Activated T-helper 1 cell treated with anti-CD3 and anti-CD28 coated beads, Interleukin-12 subunit alpha, Interleukin-12 subunit beta, Interleukin-2, Interleukin-4 antibody, amounts not matched to agents 30 ng/mL and 10 ng/mL and 1 ng/mL, durations not matched to agents 14 hours and 24 hours and 36 hours (primary cell): ENCODE results near the gene TRPV2. TPM values are rescaled to one million over a fixed set of nuclear protein-coding genes. Genes with fewer than 3 reads are reported as not detected.

Source experiments
- DNase-seq: peaks from one replicate; pipeline ENCODE4 v3.0.0; 2021; ENCODE audit warnings: low spot score
- H3K27ac Mint-ChIP-seq: one replicate; pipeline ENCODE4 v1.8.0; 2021; ENCODE audit warnings: mild to moderate bottlenecking, mixed read lengths
- H3K27me3 Mint-ChIP-seq: one replicate; pipeline ENCODE4 v1.8.0; 2022; ENCODE audit warnings: mild to moderate bottlenecking, moderate library complexity, mixed read lengths; ENCODE audit not compliant: insufficient read depth
- H3K36me3 Mint-ChIP-seq: one replicate; pipeline ENCODE4 v1.8.0; 2021; ENCODE audit warnings: low read depth, mixed read lengths
- H3K4me1 Mint-ChIP-seq: one replicate; pipeline ENCODE4 v1.8.0; 2021; ENCODE audit warnings: low read depth, mixed read lengths
- H3K4me3 Mint-ChIP-seq: one replicate; pipeline ENCODE4 v1.8.0; 2021; ENCODE audit warnings: mild to moderate bottlenecking, moderate library complexity, mixed read lengths
- H3K9me3 Mint-ChIP-seq: one replicate; pipeline ENCODE4 v1.8.0; 2021; ENCODE audit warnings: mixed read lengths
- intact Hi-C: fragments of 100-400 bp; cut with micrococcal nuclease; formaldehyde crosslinking; loops from one replicate; pipeline ENCODE4 v1.15.1; 2024
- total RNA-seq: library from RNA; stranded (reverse); gene quantifications from 2 replicates; pipeline ENCODE4 v1.2.3, GENCODE V29; 2022

TRPV2 gene
- total RNA-seq, 1 donor from 2014 or later, result 42.2 TPM

DNA sequence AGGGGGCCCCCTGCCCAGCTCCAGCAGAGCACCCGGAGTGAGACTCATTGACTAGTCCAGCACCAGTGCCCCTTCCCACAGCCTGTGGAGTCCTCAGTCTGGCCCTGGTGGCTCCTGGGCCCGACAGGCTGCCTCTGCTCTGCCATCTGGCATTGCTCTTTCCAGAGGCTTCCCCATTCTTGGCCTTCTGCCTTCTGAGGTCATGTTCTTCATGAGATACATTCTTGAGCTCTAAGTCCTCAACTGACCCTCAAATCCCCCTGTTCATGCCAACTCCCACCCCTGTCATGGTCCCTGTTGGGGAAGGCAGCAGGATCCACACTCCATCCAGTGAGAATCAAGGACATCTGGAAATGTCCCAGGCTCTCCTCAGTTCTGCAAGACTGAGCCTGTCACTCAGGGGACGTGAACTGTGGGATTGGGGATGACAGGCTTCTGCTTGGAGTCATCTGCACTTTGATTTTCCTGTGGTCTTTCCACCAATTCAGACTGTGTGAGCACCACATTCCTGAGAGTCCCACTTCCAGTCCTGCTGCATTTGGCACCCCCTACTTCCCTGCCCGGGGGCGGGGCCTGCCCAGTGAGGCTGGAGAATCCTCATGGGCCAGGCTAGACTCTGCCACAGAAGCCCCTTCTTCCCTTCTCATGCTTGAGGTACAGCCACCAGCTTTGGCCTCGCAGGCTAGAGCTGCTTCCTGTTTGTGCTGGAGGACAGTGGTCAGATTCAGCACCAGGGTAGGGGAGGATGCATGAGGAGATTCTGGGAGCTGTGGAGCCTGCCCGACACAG is 2.7 kb downstream of the TRPV2 start:
- peaks cover 42% of the 10 kb centered on the region for H3K36me3 Mint-ChIP-seq
- no peaks in the 10 kb centered on the region for H3K27me3 Mint-ChIP-seq
- H3K27ac Mint-ChIP-seq, result peak overlapping the region; percentile 86
- no peak for DNase-seq
- no peaks in the 10 kb centered on the region for H3K9me3 Mint-ChIP-seq
- intact Hi-C loops, result loop anchor here (2.0 to 10.0 kb wide), 2 partner anchors 131 to 393 kb away; no protein-coding TSS in a partner anchor
- H3K4me1 Mint-ChIP-seq, result peaks cover 49% of the 10 kb centered on the region
- H3K4me3 Mint-ChIP-seq, result peak overlapping the region; percentile 60

DNA sequence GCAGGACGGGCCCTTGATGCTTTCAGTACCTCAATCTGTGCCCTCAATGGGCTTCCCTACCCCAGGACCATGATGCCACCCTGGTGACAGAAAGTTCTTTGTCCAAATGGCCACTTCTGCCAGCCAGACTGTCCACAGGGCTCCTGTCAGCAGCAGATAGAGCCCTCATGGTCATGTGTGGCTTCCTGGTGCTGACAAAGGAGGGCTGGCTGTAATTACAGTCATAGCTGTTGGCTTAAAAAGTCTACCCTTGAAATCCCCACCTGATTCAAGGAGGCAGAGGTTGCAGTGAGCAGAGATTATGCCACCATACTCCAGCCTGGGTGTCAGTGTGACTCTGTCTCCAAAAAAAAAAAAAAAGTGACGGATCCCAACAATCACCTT is 3.3 kb downstream of the TRPV2 start:
- Mint-ChIP-seq H3K4me1 (peaks cover 49% of the 10 kb centered on the region), H3K27ac (peak overlapping the region; percentile 86), H3K36me3 (peaks cover 43% of the 10 kb centered on the region), H3K27me3 (no peaks in the 10 kb centered on the region), H3K9me3 (no peaks in the 10 kb centered on the region), H3K4me3 (peak overlapping the region; percentile 60)
- DNase-seq, result no peak
- intact Hi-C loops, result loop anchor here (10.0 kb wide), 1 partner anchor 394 kb away; no protein-coding TSS in a partner anchor

DNA sequence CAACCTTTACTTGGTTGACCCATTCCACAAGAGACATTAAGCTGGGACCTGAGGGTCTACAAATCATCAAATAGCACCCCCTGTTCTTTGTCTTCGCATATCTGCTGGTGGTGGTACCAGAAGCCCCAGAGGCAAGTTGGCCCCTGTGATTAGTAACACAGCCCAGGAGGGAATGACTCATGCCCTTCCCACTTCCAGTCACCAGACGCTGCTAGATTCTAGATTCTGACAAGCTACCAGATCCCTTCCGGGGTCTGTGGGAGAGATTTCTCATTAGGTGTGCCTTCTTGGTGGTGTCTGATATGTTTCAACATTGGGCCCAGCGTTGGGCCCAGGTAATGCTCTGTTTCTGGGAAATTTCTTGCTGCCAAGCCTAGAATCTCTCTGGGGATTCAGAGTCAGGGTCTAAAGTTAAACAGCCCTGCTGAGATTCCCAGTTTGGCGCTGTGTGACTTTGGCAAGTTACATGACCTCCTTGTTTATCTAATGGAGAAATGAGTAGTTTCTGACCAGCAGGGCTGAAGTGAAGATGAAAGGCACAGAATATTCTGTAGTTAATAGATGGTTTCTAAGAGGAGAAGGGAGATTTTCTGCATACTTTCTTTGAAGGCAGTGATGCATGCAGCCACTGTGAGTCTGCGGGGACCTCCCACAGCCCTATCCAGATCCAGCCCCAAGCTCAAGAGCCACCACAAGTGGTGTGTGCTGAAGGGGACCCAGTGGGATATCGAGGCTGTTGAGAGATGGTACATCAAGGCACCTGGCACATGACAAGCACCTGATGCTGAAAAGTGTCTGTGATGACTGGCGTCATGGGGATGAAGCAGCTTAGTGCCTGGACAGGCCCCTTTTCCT is 3.9 kb downstream of the TRPV2 start:
- intact Hi-C loops, result loop anchor here (10.0 kb wide), 1 partner anchor 394 kb away; no protein-coding TSS in a partner anchor
- H3K9me3 Mint-ChIP-seq, result no peaks in the 10 kb centered on the region
- H3K4me3 Mint-ChIP-seq, result peak overlapping the region; percentile 60
- peaks cover 46% of the 10 kb centered on the region for H3K4me1 Mint-ChIP-seq
- H3K27me3 Mint-ChIP-seq, result no peaks in the 10 kb centered on the region
- peak overlapping the region; percentile 86 for H3K27ac Mint-ChIP-seq
- DNase-seq, result peak; percentile 24
- peaks cover 41% of the 10 kb centered on the region for H3K36me3 Mint-ChIP-seq

DNA sequence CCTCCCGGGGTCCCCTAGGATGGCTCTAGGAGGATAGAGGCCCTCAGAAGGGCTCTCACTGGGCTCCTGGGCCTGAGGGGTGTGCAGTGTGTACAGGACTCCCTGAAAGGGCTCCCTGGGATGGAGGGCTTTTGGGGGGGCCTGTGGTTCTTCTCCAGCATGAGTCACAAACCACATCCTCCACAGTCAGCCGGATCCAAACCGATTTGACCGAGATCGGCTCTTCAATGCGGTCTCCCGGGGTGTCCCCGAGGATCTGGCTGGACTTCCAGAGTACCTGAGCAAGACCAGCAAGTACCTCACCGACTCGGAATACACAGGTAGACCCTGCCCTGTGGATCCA is 4.5 kb downstream of the TRPV2 start:
- peaks cover 40% of the 10 kb centered on the region for H3K4me1 Mint-ChIP-seq
- intact Hi-C loops, result loop anchor here (10.0 kb wide), 1 partner anchor 395 kb away; no protein-coding TSS in a partner anchor
- no peaks in the 10 kb centered on the region for H3K27me3 Mint-ChIP-seq
- H3K9me3 Mint-ChIP-seq, result no peaks in the 10 kb centered on the region
- H3K27ac Mint-ChIP-seq, result peak overlapping the region; percentile 86
- peak; percentile 37 for DNase-seq
- peaks cover 37% of the 10 kb centered on the region for H3K36me3 Mint-ChIP-seq
- peak overlapping the region; percentile 60 for H3K4me3 Mint-ChIP-seq

DNA sequence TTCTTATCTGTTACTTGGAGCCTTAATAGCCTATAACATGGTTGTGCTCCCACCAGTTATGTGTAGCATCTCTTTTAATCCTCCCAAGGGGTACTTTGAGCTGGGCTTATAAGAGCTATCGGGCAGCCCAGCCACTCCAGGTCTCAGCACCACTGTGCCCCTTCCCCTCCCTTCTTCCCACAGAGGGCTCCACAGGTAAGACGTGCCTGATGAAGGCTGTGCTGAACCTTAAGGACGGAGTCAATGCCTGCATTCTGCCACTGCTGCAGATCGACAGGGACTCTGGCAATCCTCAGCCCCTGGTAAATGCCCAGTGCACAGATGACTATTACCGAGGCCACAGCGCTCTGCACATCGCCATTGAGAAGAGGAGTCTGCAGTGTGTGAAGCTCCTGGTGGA is 7.0 kb downstream of the TRPV2 start:
- no peak for DNase-seq
- Mint-ChIP-seq H3K36me3 (peaks cover 42% of the 10 kb centered on the region), H3K27me3 (no peaks in the 10 kb centered on the region), H3K27ac (peak overlapping the region; percentile 9), H3K4me3 (no peak overlapping the region), H3K4me1 (peaks cover 35% of the 10 kb centered on the region), H3K9me3 (no peaks in the 10 kb centered on the region)
- intact Hi-C loops, result no loop called here

DNA sequence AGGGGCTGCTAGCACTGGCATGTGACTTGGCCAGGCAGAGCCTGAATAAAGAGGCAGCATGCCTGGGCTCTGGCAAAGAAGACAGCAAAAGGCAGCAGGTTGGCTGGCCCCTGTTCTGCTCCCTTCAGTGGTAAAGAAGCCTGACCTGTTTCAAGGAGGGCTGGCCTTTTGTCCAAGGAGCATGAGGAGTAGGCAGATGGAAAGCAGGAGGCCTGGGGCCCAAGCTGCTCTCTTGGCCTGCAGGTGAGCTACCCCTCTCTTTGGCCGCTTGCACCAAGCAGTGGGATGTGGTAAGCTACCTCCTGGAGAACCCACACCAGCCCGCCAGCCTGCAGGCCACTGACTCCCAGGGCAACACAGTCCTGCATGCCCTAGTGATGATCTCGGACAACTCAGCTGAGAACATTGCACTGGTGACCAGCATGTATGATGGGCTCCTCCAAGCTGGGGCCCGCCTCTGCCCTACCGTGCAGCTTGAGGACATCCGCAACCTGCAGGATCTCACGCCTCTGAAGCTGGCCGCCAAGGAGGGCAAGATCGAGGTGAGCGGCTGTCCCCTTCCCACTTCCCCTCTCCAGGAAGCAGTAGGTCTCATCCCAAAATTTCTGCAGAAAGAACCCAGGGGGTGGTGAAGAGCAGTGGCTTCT is 8.0 kb downstream of the TRPV2 start:
- Mint-ChIP-seq H3K27me3 (no peaks in the 10 kb centered on the region), H3K4me1 (peaks cover 26% of the 10 kb centered on the region), H3K4me3 (no peak overlapping the region), H3K36me3 (peaks cover 38% of the 10 kb centered on the region), H3K9me3 (no peaks in the 10 kb centered on the region), H3K27ac (no peak overlapping the region)
- intact Hi-C loops, result no loop called here
- no peak for DNase-seq

DNA sequence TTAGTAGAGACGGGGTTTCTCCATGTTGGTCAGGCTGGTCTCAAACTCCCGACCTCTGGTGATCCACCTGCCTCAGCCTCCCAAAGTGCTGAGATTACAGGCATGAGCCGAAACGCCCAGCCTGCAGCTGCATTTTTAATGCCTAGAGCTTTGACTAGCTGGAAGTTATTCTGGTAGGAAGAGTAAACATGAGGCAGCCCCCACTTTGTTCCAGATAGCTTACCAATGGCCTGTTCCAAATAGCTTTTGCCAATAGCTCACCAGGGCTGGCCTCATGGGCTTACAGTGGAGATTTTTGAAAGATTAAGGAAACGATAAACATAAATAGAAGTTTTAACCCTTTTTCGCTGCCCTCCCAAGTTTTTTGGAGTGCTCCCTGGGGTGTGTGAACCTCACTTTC is 9.8 kb downstream of the TRPV2 start:
- peaks cover 11% of the 10 kb centered on the region for H3K4me1 Mint-ChIP-seq
- no peak overlapping the region for H3K4me3 Mint-ChIP-seq
- intact Hi-C loops, result no loop called here
- no peak for DNase-seq
- H3K27ac Mint-ChIP-seq, result no peak overlapping the region
- H3K27me3 Mint-ChIP-seq, result no peaks in the 10 kb centered on the region
- H3K9me3 Mint-ChIP-seq, result no peaks in the 10 kb centered on the region
- peaks cover 37% of the 10 kb centered on the region for H3K36me3 Mint-ChIP-seq

DNA sequence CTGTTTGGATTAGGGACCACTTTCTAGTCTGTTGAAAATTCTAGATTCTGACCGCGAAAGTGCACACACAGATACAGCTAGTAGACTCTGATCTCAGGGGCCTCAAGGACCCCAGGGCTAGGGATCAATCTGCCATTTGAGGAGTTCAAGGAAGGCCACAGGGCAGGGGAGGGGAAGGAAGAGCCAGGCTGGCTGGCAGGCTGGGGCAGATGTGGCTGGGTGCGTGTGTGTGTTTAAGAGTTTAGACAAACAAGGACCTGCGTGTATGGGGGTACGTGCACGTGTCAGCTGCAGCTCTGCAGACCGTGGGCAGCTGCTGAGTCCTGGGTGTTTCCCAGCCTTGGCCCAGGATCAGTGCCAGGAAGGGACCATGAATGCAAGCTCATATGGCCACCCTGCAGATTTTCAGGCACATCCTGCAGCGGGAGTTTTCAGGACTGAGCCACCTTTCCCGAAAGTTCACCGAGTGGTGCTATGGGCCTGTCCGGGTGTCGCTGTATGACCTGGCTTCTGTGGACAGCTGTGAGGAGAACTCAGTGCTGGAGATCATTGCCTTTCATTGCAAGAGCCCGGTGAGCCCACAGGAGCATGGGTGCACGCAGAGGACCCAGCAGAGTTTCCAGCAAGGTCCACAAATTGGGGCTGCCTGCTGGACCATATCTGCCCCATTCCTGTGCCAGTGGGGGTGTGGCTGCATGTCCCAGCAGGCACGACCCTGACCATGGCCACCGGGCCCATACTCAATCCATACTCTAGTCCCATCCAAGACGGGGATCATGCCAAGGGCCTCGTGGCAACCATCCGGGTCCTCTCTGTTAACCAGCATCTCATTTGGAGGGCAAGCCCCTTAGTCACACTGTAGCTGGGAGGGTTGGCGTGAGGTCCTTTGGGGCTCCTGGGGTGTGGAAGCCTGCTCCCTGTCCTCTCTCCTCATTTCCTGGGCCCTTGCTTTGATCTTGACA is 10.6 kb downstream of the TRPV2 start:
- H3K27ac Mint-ChIP-seq, result no peak overlapping the region
- no peak overlapping the region for H3K4me3 Mint-ChIP-seq
- no peak for DNase-seq
- peaks cover 32% of the 10 kb centered on the region for H3K36me3 Mint-ChIP-seq
- intact Hi-C loops, result no loop called here
- H3K4me1 Mint-ChIP-seq, result peaks cover 5% of the 10 kb centered on the region
- no peaks in the 10 kb centered on the region for H3K27me3 Mint-ChIP-seq
- H3K9me3 Mint-ChIP-seq, result no peaks in the 10 kb centered on the region

DNA sequence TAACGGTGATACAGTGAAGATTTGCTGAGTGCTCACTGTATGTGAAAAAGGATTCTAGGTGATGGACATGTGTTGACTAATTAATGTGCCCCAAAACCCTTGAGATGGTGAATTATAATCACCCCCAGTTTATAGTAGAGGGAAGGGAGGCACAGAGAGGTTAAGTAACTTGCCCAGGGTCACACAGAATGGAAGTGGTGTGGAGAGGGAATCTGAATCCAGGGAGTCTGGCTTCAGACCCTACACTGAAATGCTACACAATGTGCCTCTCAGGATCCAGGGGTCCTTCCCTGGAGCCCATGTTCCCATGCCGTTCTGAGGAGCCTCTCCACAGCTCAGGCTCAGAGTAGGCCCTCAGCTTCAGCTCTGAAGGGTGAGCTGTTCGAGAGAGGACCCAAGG is 11.6 kb downstream of the TRPV2 start:
- peaks cover 32% of the 10 kb centered on the region for H3K36me3 Mint-ChIP-seq
- H3K27me3 Mint-ChIP-seq, result no peaks in the 10 kb centered on the region
- H3K27ac Mint-ChIP-seq, result no peak overlapping the region
- no peaks in the 10 kb centered on the region for H3K9me3 Mint-ChIP-seq
- H3K4me3 Mint-ChIP-seq, result no peak overlapping the region
- intact Hi-C loops, result no loop called here
- DNase-seq, result no peak
- H3K4me1 Mint-ChIP-seq, result peaks cover 5% of the 10 kb centered on the region

DNA sequence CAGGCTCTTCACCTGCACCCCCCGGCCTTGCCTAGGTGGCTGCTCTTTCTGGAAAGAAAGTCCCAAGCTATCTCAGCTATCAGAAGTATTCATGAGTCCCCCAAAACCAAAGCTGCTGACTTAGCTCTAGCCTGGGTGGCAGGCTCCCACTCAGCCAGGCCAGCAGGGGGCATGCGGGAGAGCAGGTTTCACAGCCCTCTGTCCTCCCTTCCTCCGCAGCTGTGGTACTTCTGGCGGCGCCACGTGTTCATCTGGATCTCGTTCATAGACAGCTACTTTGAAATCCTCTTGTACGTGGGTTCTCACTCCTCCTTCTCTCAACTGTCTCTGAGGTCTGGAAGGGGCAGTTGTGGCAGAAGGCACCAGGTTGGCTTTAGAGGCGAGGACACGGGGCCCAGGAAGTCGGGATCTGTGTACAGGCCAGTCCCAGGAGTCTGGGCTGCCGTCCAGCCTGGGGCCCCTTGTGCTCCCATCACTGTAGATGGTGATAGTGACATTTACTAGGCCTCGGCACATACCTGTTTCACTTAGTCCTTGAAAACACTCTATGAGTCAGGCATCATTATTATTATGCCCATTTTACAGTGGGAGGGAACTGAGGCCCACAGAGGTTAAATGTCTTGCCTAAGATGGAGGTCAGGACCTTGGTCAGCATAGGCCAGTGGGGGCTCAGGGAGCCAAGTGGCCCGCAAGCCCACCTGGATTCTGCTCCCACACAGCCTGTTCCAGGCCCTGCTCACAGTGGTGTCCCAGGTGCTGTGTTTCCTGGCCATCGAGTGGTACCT is 12.9 kb downstream of the TRPV2 start:
- DNase-seq, result no peak
- intact Hi-C loops, result no loop called here
- no peaks in the 10 kb centered on the region for H3K9me3 Mint-ChIP-seq
- peaks cover 28% of the 10 kb centered on the region for H3K36me3 Mint-ChIP-seq
- H3K27ac Mint-ChIP-seq, result no peak overlapping the region
- peaks cover 5% of the 10 kb centered on the region for H3K4me1 Mint-ChIP-seq
- H3K27me3 Mint-ChIP-seq, result no peaks in the 10 kb centered on the region
- no peak overlapping the region for H3K4me3 Mint-ChIP-seq

DNA sequence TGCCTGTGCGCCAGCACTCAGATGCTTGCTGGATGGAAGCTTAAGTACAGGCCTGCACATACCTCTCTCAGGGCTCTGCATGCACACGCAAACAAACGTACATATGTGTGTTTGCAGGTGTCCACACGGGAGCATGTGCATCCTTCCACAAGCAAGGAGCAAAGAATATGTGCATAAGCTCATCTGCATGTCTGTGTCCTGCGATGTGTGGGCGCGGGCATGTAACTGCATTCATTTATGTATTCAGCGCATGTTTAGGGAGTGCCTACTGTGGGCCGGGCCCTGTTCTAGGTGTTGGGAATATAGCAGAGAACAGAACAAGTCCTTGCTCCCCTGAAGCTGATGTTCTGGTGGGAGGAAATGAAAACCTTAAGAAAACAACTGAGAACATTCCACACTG is 13.7 kb downstream of the TRPV2 start:
- Mint-ChIP-seq H3K9me3 (no peaks in the 10 kb centered on the region), H3K4me1 (peaks cover 5% of the 10 kb centered on the region), H3K36me3 (peaks cover 28% of the 10 kb centered on the region), H3K27ac (no peak overlapping the region), H3K27me3 (no peaks in the 10 kb centered on the region), H3K4me3 (no peak overlapping the region)
- intact Hi-C loops, result no loop called here
- no peak for DNase-seq
